ENCODE measurements around the gene TH.
"Not testable (repeated sequence)": the region's sequence is repeated elsewhere in the genome, so short reads cannot be mapped to it uniquely, and the experiment has no call there.

TH gene

GRCh38 chr11:2127482-2128129, 44.0 kb downstream of the TH start:
- DNase-seq = no peak

GRCh38 chr11:2126520-2127085, 45.0 kb downstream of the TH start:
- DNase-seq = no peak

- DNase-seq = not testable (repeated sequence)
Observed at GRCh38 chr11:2124736-2125484, 46.7 kb downstream of the TH start.

- no peak for DNase-seq
Observed at GRCh38 chr11:2123628-2123960, 48.0 kb downstream of the TH start.

GRCh38 chr11:2122907-2123627, 48.5 kb downstream of the TH start:
- no peak for DNase-seq

GRCh38 chr11:2122222-2122906, 49.3 kb downstream of the TH start:
- no peak for DNase-seq

- DNase-seq = no peak
Observed at GRCh38 chr11:2121227-2122130, 50.1 kb downstream of the TH start.

- no peak for DNase-seq
Observed at GRCh38 chr11:2120359-2121100, 51.1 kb downstream of the TH start.

GRCh38 chr11:2118677-2119076, 52.9 kb downstream of the TH start:
- no peak for DNase-seq

GRCh38 chr11:2116680-2117079, 54.9 kb downstream of the TH start:
- DNase-seq = no peak

GRCh38 chr11:2115308-2115707, 56.3 kb downstream of the TH start:
- DNase-seq = no peak

GRCh38 chr11:2114430-2115241, 57.0 kb downstream of the TH start:
- DNase-seq = no peak

Data from NCI-H345 (cell line).